Activated naive CD4-positive, alpha-beta T cell treated with Interleukin-2 at 50 U/mL for 16 hours (primary cell): ENCODE data around the gene INSC.
"Not testable (repeated sequence)": the region's sequence is repeated elsewhere in the genome, so short reads cannot be mapped to it uniquely, and the experiment has no call there.

ENCODE experiments used
- DNase-seq: peaks from one replicate; pipeline ENCODE4 v3.0.0-alpha.2; 2020

INSC gene

GRCh38 chr11:15114501-15115475, at the start of gene INSC:
INSC (plus strand) TSS chr11:15114923; CDS start chr11:15149175, 34,252 bp downstream.
- DNase-seq, result no peak

- DNase-seq, result not testable (repeated sequence)
These were observed 45.0 kb upstream of the INSC start for GRCh38 chr11:15069751-15070150.

DNA sequence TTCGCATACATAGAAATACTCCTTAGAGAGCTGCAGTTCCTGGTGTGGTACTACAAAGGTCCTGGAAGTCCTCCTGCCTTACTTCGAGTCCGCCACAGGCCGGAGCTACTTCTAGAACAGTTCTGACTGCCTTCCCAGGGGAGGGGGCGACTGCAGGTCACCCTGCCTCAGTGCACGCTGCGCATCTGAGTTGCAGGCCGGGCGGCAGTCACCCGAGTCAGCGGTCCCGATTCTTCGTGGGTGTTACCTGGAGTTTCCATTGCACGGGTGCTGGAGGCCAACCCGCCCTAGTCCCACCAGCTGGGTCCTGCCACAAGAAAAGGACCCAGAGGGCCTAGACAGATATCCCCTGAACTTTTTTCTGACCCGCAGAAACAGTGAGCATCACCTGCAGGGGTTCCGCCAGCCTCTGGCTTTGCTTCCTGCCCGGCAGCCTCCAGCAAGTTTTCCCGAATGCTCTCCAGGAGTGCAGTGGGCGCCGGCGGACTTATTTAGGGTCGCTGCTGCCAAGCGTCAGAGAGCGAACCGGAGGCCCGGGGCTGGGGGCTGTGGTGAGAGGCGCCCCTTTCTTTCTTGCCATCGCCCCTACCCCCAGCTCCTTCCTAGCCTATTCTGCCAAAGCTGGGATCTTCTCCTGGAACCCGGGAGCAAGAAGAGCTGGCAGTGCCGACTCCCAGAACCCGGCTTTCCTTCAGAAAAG, 43.0 kb upstream of the INSC start:
- no peak for DNase-seq

- DNase-seq, result no peak
These were observed 42.1 kb upstream of the INSC start for GRCh38 chr11:15072551-15073143.

GRCh38 chr11:15073361-15074205, 41.1 kb upstream of the INSC start, which contains the start of gene CALCB:
CALCB (plus strand) TSS chr11:15073593; CDS start chr11:15074719, 1,126 bp downstream.
- DNase-seq, result peak; percentile 28

- peak; percentile 88 for DNase-seq
These were observed 40.2 kb upstream of the INSC start for GRCh38 chr11:15074206-15075161.

DNA sequence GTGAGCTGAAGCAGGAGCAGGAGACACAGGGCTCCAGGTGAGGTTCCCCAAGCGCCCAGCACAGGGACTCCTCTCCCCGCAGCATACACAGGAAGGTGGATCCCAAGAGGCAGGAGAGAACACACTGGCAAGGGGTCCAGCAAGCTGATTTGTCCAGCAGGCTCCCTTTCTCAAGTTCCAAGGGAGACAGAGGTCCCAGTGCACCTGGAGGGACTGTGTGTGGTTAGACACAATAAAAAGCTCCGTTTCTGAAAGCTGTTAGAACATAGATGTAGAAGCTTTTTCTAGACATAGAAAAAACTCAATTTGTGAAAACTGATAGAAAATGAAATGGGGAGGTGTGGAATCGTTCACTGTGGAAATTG, 39.6 kb upstream of the INSC start:
- no peak for DNase-seq

DNA sequence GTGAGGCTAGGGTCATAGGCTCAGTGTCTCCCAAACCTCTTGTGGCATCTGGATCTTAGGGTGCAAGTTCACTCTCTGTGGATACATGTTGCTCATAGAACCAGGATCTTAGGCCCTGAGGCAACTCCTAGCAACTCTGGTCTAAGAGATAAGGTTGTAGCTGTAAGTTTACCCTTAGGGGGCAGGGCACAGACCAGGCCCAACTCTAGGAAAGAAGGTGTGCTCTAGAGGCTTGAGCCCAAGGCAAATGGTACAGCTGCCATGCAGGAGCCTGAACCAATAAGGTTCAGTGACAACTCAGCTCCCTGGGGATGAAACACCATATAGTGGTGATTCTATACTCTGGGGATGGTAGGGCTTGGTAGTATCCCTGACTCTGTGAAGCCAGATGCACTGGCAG, 23.5 kb upstream of the INSC start:
- DNase-seq, result no peak

GRCh38 chr11:15091625-15092024, 23.1 kb upstream of the INSC start:
- no peak for DNase-seq

DNA sequence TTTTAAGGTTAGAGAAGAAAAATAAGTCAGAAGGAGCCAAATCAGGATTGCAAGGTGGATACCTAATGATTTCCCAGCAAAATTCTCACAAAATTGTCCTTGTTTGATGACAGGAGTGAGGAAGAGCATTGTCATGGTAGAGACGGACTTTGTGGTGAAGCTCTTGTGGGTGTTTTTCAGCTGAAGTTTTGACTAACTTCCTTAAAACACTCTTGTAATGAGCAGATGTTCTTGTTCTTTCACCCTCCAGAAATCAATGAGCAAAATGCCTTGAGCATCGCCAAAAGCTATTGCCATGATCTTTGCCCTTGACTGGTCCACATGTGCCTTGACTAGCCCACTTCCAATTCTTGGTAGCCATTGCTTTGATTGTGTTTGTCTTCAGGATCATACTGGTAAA, 21.3 kb upstream of the INSC start:
- no peak for DNase-seq

DNA sequence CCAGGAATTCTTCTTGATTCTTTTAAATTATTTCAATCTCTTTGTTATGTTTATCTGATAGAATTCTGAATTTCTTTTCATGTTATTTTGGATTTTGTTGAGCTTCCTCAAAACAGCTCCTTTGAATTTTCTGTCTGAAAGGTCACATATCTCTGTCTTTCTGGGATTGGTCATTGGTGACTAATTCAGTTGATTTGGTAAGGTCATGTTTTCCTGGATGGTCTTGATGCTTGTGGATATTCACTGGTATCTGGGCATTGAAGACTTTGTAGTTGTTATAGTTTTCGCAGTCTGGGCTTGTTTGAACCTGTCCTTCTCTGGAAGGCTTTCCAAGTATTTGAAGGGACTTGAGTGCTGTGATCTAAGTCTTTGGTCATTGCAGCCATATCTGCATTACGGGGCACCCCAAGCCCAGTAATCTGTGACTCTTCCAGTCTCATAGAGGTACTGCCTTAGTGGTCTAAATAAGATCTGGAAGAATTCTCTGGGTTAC, 18.9 kb upstream of the INSC start:
- DNase-seq, result no peak

DNA sequence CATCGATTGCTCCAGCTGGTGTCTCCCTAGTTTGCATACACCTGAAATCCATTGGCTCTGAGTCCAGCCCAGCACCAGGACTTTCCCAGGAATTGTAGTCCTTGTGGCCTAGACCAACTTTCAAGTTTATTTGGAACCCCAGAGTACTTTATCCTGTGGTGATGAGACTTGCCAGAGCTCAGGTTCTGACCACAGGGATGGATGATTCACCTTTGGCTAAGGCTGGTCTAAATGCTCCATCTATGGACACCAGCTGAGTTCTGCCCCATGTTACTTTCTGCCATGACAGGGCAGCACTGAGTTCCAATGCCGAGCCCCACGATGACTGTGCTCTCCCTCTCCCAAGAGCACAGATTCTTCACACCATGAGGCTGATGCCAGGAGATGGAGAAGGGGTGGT, 17.3 kb upstream of the INSC start:
- no peak for DNase-seq

GRCh38 chr11:15099267-15099666, 15.5 kb upstream of the INSC start:
- no peak for DNase-seq

GRCh38 chr11:15101072-15101709, 13.5 kb upstream of the INSC start:
- peak; percentile 46 for DNase-seq

GRCh38 chr11:15104166-15104565, 10.6 kb upstream of the INSC start:
- DNase-seq, result no peak

GRCh38 chr11:15106201-15106965, 8.3 kb upstream of the INSC start:
- no peak for DNase-seq

GRCh38 chr11:15107730-15108515, 6.8 kb upstream of the INSC start:
- DNase-seq, result no peak

GRCh38 chr11:15108592-15109130, 6.1 kb upstream of the INSC start:
- DNase-seq, result no peak

DNA sequence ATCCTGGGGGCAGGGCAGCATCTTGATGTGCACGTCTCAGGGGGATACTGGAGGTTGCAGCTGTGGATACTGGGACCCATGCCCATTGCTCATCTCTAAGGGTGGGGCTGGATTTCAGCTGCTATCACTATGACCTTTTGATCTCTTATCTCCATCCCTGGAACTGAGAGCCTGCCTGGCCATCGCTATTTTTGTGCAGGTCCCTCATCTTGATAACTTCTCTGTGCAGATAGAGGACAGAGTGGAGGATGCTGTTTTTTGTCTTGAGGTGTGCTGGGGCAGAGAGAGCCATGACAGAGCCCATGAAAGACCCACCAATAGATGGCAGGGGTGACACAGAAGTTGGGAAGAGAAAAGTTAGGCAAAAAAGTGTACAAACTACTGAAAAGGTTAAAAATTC, 5.1 kb upstream of the INSC start:
- DNase-seq, result no peak
